HCT116 (cell line): Measurements from ENCODE around the gene MDFI. TPM values are rescaled to one million over a fixed set of nuclear protein-coding genes. Genes with fewer than 3 reads are reported as not detected.

Source experiments
- ATAC-seq: fragments of 200-7000 bp; cut with Tn5 transposase; 2 replicates; pipeline ENCODE4 v1.9.1; 2020; ENCODE audit warnings: mild to moderate bottlenecking, moderate library complexity
- BruUV-seq: library from RNA; stranded (reverse); fragments of 400-500 nt; replicated peaks from 2 replicates; lab custom pipeline; 2021; lab: Mats Ljungman, UMichigan
- CTCF ChIA-PET: fragments of 300-600 bp; sonication (Branson Sonifier 250); formaldehyde crosslinking; loops from one replicate; lab custom pipeline; 2021; ENCODE audit warnings: antibody characterized with exemption; lab: Charles Lee
- POLR2A ChIA-PET: fragments of 300-600, 350-600 bp; sonication (Branson Sonifier 250); formaldehyde crosslinking; loops from one replicate; lab custom pipeline; 2021; ENCODE audit warnings: antibody characterized with exemption; lab: Charles Lee
- RAD21 ChIA-PET, 2 experiments: fragments of 300-600 bp; sonication (Branson Sonifier 250); formaldehyde crosslinking; loops; one replicate each; lab custom pipeline; 2023; ENCODE audit warnings: low total read pairs in 2 of 2; ENCODE audit not compliant: uncharacterized antibody in 2 of 2, unreplicated experiment in 2 of 2, low non-redundant PET in 1 of 2; lab: Charles Lee
- DNase-seq: peaks from one replicate; pipeline ENCODE4 v3.0.0-alpha.2; 2010; ENCODE audit warnings: low read depth, low spot score
- H2AFZ ChIP-seq: fragments of 200-600 bp; shearing (Covaris generic), sonication (generic); 2 replicates; pipeline ENCODE4 v1.6.1; 2017; ENCODE audit warnings: low read depth, mixed run types, mixed read lengths, antibody characterized with exemption, low read length; ENCODE audit not compliant: poor library complexity, severe bottlenecking
- H3K27ac ChIP-seq: 2 replicates; pipeline ENCODE4 v1.5.1; 2012; ENCODE audit warnings: low read depth, low read length
- H3K27me3 ChIP-seq: fragments of 200-600 bp; sonication (generic); 2 replicates; pipeline ENCODE4 v1.6.1; 2016; ENCODE audit warnings: mixed run types, low read length, mixed read lengths; ENCODE audit not compliant: insufficient read depth
- H3K36me3 ChIP-seq, 2 experiments: fragments of 200-500 bp in 1 of 2; fragments of 200-600 bp in 1 of 2; sonication (Bioruptor generic) in 1 of 2; sonication (generic) in 1 of 2; 2 replicates each; pipeline versions ENCODE4 v1.5.1 to v1.6.1; 2014 to 2016; ENCODE audit warnings: low read length in 2 of 2, inconsistent platforms in 1 of 2, mixed read lengths in 1 of 2, mixed run types in 1 of 2; ENCODE audit not compliant: insufficient read depth in 2 of 2, control insufficient read depth in 1 of 2
- H3K4me1 ChIP-seq, 2 experiments: fragments of 200-600 bp in 1 of 2; sonication (generic) in 1 of 2; 2 replicates each; pipeline versions ENCODE4 v1.5.1 to v1.6.1; 2012 to 2017; ENCODE audit warnings: low read length in 2 of 2, inconsistent platforms in 1 of 2, mild to moderate bottlenecking in 1 of 2, mixed read lengths in 1 of 2, mixed run types in 1 of 2, moderate library complexity in 1 of 2; ENCODE audit not compliant: insufficient read depth in 2 of 2, control insufficient read depth in 1 of 2
- H3K4me2 ChIP-seq: fragments of 200-600 bp; sonication (generic); 2 replicates; pipeline ENCODE4 v1.6.1; 2017; ENCODE audit warnings: mixed run types, low read length, mixed read lengths
- H3K4me3 ChIP-seq, 2 experiments: fragments of 200-600 bp in 1 of 2; sonication (generic) in 1 of 2; replicated peaks in 1 of 2; 2 replicates each; pipeline ENCODE4 v1.5.1; 2011 to 2016; ENCODE audit warnings: low read length in 2 of 2, control low read depth in 1 of 2, low read depth in 1 of 2, mild to moderate bottlenecking in 1 of 2, mixed read lengths in 1 of 2, mixed run types in 1 of 2
- H3K79me2 ChIP-seq: fragments of 200-600 bp; sonication (generic); 2 replicates; pipeline ENCODE4 v1.6.1; 2017; ENCODE audit warnings: mild to moderate bottlenecking, mixed run types, low read length, moderate library complexity, mixed read lengths; ENCODE audit not compliant: insufficient read depth
- H3K9ac ChIP-seq: fragments of 200-600 bp; sonication (generic); 2 replicates; pipeline ENCODE4 v1.6.1; 2016; ENCODE audit warnings: low read length, mixed read lengths
- H3K9me2 ChIP-seq: fragments of 200-600 bp; sonication (generic), shearing (Covaris generic); 2 replicates; pipeline ENCODE4 v1.6.1; 2017; ENCODE audit warnings: mixed run types, mild to moderate bottlenecking, moderate library complexity; ENCODE audit not compliant: insufficient read depth
- H3K9me3 ChIP-seq, 2 experiments: fragments of 200-500 bp in 1 of 2; fragments of 200-600 bp in 1 of 2; sonication (Bioruptor generic) in 1 of 2; sonication (generic) in 1 of 2; 2 replicates each; pipeline ENCODE4 v1.6.1; 2014 to 2017; ENCODE audit warnings: low read length in 2 of 2, mixed read lengths in 2 of 2, inconsistent platforms in 1 of 2, low read depth in 1 of 2, mild to moderate bottlenecking in 1 of 2, mixed run types in 1 of 2, moderate library complexity in 1 of 2; ENCODE audit not compliant: control insufficient read depth in 1 of 2, insufficient read depth in 1 of 2
- H4K20me1 ChIP-seq: fragments of 200-600 bp; sonication (generic), shearing (Covaris generic); 2 replicates; pipeline ENCODE4 v1.6.1; 2017; ENCODE audit warnings: mixed run types, mild to moderate bottlenecking, moderate library complexity; ENCODE audit not compliant: insufficient read depth
- CBX3 ChIP-seq: IDR thresholded peaks from 2 replicates; pipeline ENCODE4 v1.6.1; 2012; ENCODE audit warnings: low read depth
- CTCF ChIP-seq, 3 experiments: fragments of 200-600 bp in 1 of 3; sonication (generic) in 1 of 3; IDR thresholded peaks in 2 of 3; conservative IDR thresholded peaks in 1 of 3; 2 replicates each; pipeline ENCODE4 v1.5.1; 2012 to 2017; ENCODE audit warnings: low read depth in 2 of 3, low read length in 2 of 3, antibody characterized with exemption in 1 of 3, borderline replicate concordance in 1 of 3, control low read depth in 1 of 3, mild to moderate bottlenecking in 1 of 3, mixed read lengths in 1 of 3, mixed run types in 1 of 3, moderate library complexity in 1 of 3; ENCODE audit not compliant: insufficient read depth in 1 of 3
- EZH2 ChIP-seq: fragments of 200-600 bp; sonication (generic); IDR thresholded peaks from 2 replicates; pipeline ENCODE4 v1.6.1; 2017; ENCODE audit warnings: antibody characterized with exemption, mixed run types
- FOSL1 ChIP-seq: IDR thresholded peaks from 2 replicates; pipeline ENCODE4 v1.6.1; 2012; ENCODE audit warnings: low read depth
- JUND ChIP-seq: IDR thresholded peaks from 2 replicates; pipeline ENCODE4 v1.6.1; 2012
- POLR2A ChIP-seq: IDR thresholded peaks from 2 replicates; pipeline ENCODE4 v1.7.0; 2011; ENCODE audit warnings: borderline replicate concordance; ENCODE audit not compliant: insufficient read depth, insufficient read length; ENCODE audit errors: extremely low read depth
- POLR2AphosphoS5 ChIP-seq: IDR thresholded peaks from 2 replicates; pipeline ENCODE4 v1.6.1; 2011; ENCODE audit warnings: mild to moderate bottlenecking, low read depth, low read length, moderate library complexity
- RAD21 ChIP-seq: IDR thresholded peaks from 2 replicates; pipeline ENCODE4 v1.6.1; 2012; ENCODE audit warnings: low read depth, mild to moderate bottlenecking
- SP1 ChIP-seq: IDR thresholded peaks from 2 replicates; pipeline ENCODE4 v1.6.1; 2012; ENCODE audit warnings: low read depth
- SRF ChIP-seq: IDR thresholded peaks from 2 replicates; pipeline ENCODE4 v1.6.1; 2012; ENCODE audit warnings: low read depth
- YY1 ChIP-seq: IDR thresholded peaks from 2 replicates; pipeline ENCODE4 v1.6.1; 2011; ENCODE audit warnings: low read length, low read depth, moderate library complexity, mild to moderate bottlenecking; ENCODE audit not compliant: insufficient replicate concordance; ENCODE audit errors: extremely low read depth
- intact Hi-C: fragments of 100-400 bp; cut with micrococcal nuclease; formaldehyde crosslinking; loops from 2 replicates; pipeline ENCODE4 v1.10.0; 2022
- total RNA-seq: library from RNA; stranded (reverse); gene quantifications from one replicate; pipeline ENCODE4 v1.2.1, GENCODE V29; 2021; ENCODE audit not compliant: unreplicated experiment

MDFI gene
- total RNA-seq, 1 experiment from 2014 or later = 35.5 TPM

DNA sequence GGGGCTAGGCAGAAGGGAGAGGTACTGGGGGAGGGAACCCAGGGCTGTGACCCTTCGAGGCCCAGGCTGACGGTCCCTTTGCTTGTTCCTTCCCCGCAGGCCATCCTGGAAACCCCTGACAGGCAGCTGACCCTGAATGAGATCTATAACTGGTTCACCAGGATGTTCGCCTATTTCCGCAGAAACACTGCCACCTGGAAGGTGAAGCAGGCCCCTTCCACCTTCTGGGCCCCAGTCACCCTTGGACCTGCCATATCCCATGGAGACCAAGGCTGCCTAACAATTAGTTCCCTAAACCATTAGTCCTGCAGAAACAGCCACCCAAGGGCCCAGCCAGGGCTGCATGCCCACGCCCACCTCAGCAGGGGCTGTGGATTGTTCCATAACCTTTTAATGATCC is 47.1 kb upstream of the MDFI start:
- CTCF ChIA-PET = interaction anchor here (1.4 to 2.4 kb wide), 2 partner anchors 9 to 166 kb away, joined by 4 to 14 read pairs; no protein-coding TSS in a partner anchor
- Histone ChIP-seq H3K4me3 (no peak overlapping the region), H3K79me2 (no peaks in the 10 kb centered on the region), H3K36me3 (peaks cover 4 to 12% of the 10 kb centered on the region in 2 experiments; a peak in 2 of 4 replicates), H3K27me3 (no peaks in the 10 kb centered on the region), H4K20me1 (no peaks in the 10 kb centered on the region), H2AFZ (no peak overlapping the region), H3K4me1 (peaks cover 0 to 3% of the 10 kb centered on the region in 2 experiments; a peak in 1 of 4 replicates), H3K27ac (no peak overlapping the region), H3K4me2 (no peak overlapping the region)
- RAD21 ChIA-PET = no interaction called here
- POLR2A ChIA-PET = no interaction called here
- intact Hi-C loops = no loop called here
- no TSS peak for BruUV-seq
- no peak for ATAC-seq
- no peak for DNase-seq
- TF ChIP-seq EZH2 (no peak), SRF (no peak), POLR2A (no peak), SP1 (no peak), JUND (no peak), POLR2AphosphoS5 (no peak), FOSL1 (no peak), RAD21 (no peak), CBX3 (no peak)
- TF ChIP-seq, all 23 proteins: peak for 0
- no peaks in the 10 kb centered on the region for H3K9me2 ChIP-seq
- no peak overlapping the region for H3K9ac ChIP-seq
- H3K9me3 ChIP-seq = no peaks in the 10 kb centered on the region

DNA sequence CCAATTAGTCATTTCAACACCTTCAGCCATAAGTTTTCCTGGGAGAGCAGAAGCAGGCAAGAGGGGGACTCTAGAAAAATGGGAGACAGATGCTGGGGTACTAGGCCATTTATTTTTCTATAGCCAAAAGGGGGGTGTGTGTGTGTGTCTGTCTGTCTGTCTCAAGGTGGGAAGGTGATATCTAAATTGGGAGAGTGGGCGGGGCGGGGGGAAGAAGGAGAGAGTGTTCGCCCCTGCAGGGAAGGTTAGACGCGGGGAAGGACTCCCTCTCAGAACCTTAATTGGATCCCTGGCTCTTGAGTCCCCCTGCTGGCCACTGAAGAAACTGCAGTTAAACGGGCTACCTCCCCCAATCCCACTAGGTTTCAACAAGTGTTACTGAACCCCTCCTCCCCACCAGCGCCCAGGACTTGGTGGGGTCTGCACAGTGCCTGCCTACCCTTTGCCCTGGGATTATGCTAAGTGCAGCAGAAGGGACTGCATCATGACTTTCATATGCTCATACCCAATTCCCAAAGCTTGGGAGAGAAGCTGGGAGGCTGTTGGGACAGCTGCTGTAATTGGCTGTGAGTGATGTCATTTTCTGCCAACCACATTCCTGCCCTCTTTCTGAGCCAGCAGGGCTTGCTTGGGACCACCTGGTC is 46.3 kb upstream of the MDFI start:
- no peak overlapping the region for H3K9ac ChIP-seq
- H3K27ac ChIP-seq = no peak overlapping the region
- H3K27me3 ChIP-seq = no peaks in the 10 kb centered on the region
- no peaks in the 10 kb centered on the region for H3K79me2 ChIP-seq
- DNase-seq (peak; percentile 46), ATAC-seq (peak; percentile 88)
- no TSS peak for BruUV-seq
- H3K36me3 ChIP-seq = peaks cover 4 to 12% of the 10 kb centered on the region in 2 experiments; a peak in 2 of 4 replicates
- ChIA-PET RAD21 (no interaction called here), CTCF (interaction anchor here (0.6 to 2.4 kb wide), 10 partner anchors 10 to 224 kb away, joined by 3 to 14 read pairs (median 4); no protein-coding TSS in a partner anchor), POLR2A (no interaction called here)
- no peak overlapping the region for H3K4me2 ChIP-seq
- no peak for TF ChIP-seq SP1
- TF ChIP-seq RAD21 = peak; percentile 91
- TF ChIP-seq YY1 = no peak
- TF ChIP-seq CTCF (IDR thresholded peaks at IDR 0.05 in 2 of 3, conservative IDR thresholded peaks at IDR 0.05 in 1 of 3; ENCODE audit: borderline replicate concordance in 1 of 3, insufficient read depth in 1 of 3, low read depth in 2 of 3, low read length in 2 of 3) = peak; percentile 89 to 92 (median 90)
- H3K9me3 ChIP-seq = no peaks in the 10 kb centered on the region
- H3K4me1 ChIP-seq = peaks cover 0 to 3% of the 10 kb centered on the region in 2 experiments; a peak in 1 of 4 replicates
- no peaks in the 10 kb centered on the region for H3K9me2 ChIP-seq
- no peak overlapping the region for H3K4me3 ChIP-seq
- H2AFZ ChIP-seq = no peak overlapping the region
- no peaks in the 10 kb centered on the region for H4K20me1 ChIP-seq
- intact Hi-C loops = loop anchor here (1.0 kb wide), 3 partner anchors 129 to 223 kb away; no protein-coding TSS in a partner anchor
